DOHH2 (cell line): ENCODE measurements around the gene FBLN2.

ENCODE experiments used
- EZH2phosphoT487 ChIP-seq: fragments of 200-600 bp; sonication (generic); IDR thresholded peaks from 2 replicates; pipeline ENCODE4 v1.6.1; 2017; ENCODE audit warnings: borderline replicate concordance, mild to moderate bottlenecking, antibody characterized with exemption, low read length, moderate library complexity, mixed read lengths
- TF ChIP-seq, protein P1 (sequence below): fragments of 200-600 bp; sonication (generic); IDR thresholded peaks from one replicate; pipeline ENCODE4 v1.5.1; 2014; ENCODE audit warnings: antibody characterized with exemption, mild to moderate bottlenecking, low read depth, low read length; ENCODE audit not compliant: poor library complexity, severe bottlenecking

DNA sequence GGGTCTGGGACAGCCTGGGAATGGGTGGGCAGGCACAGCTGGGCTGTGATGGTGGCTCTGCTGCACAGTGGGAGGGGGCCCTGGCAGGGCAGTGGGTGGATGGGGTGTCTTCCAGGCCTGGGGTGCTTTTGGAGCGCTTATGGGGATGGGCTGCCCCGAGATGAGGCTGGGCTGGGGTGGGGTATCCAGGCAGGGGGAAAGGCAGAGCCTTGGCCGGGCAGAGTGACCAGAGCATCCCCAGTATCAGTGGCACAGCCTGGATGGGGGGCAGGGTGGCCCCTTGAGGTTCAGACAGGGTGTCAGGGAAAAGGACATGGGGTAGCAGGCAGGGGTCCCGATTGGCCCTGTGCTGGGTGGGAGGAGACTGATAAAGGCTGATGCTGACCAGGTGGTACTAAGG lies 42.2 kb upstream of the FBLN2 start:
- TF ChIP-seq, protein P1, sequence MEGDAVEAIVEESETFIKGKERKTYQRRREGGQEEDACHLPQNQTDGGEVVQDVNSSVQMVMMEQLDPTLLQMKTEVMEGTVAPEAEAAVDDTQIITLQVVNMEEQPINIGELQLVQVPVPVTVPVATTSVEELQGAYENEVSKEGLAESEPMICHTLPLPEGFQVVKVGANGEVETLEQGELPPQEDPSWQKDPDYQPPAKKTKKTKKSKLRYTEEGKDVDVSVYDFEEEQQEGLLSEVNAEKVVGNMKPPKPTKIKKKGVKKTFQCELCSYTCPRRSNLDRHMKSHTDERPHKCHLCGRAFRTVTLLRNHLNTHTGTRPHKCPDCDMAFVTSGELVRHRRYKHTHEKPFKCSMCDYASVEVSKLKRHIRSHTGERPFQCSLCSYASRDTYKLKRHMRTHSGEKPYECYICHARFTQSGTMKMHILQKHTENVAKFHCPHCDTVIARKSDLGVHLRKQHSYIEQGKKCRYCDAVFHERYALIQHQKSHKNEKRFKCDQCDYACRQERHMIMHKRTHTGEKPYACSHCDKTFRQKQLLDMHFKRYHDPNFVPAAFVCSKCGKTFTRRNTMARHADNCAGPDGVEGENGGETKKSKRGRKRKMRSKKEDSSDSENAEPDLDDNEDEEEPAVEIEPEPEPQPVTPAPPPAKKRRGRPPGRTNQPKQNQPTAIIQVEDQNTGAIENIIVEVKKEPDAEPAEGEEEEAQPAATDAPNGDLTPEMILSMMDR = no peak
- TF ChIP-seq EZH2phosphoT487 = no peak
